Right atrium auricular region (tissue), 2 donors: ENCODE results near the gene KCP. TPM values are rescaled to one million over a fixed set of nuclear protein-coding genes. Genes with fewer than 3 reads are reported as not detected.

Experiments used
- DNase-seq: peaks from one replicate; pipeline ENCODE4 v3.0.0-alpha.2; 2019; ENCODE audit warnings: low spot score
- H3K27ac ChIP-seq, 2 donors: fragments of 200-600 bp; sonication (generic); 1 replicate in 1 of 2; 2 replicates in 1 of 2; pipeline ENCODE4 v1.5.1; 2016 to 2019
- H3K27me3 ChIP-seq, 2 donors: fragments of 200-600 bp; sonication (generic); one replicate each; pipeline versions ENCODE4 v1.5.1 to v1.6.0; 2017 to 2019
- H3K36me3 ChIP-seq: fragments of 200-600 bp; sonication (generic); one replicate; pipeline ENCODE4 v1.5.1; 2016
- H3K4me1 ChIP-seq, 2 donors: fragments of 200-600 bp; sonication (generic); one replicate each; pipeline versions ENCODE4 v1.5.1 to v1.6.0; 2017 to 2019
- H3K4me3 ChIP-seq, 2 donors: fragments of 200-600 bp; sonication (generic); 1 replicate in 1 of 2; 2 replicates in 1 of 2; pipeline ENCODE4 v1.5.1; 2017 to 2019; ENCODE audit warnings: mild to moderate bottlenecking in 1 of 2, moderate library complexity in 1 of 2
- H3K9me3 ChIP-seq, 2 donors: fragments of 200-600 bp; sonication (generic); one replicate each; pipeline ENCODE4 v1.5.1; 2019
- total RNA-seq, 2 donors: library from RNA; depleted of rRNA; stranded (reverse); fragments of >200 nt; gene quantifications; one replicate each; pipeline ENCODE4 v1.1.0, GENCODE V29; 2016
- TF ChIP-seq, protein P1 (sequence below), 2 donors: fragments of 200-600 bp; sonication (generic); IDR thresholded peaks; one replicate each; pipeline ENCODE4 v1.5.1; 2019; ENCODE audit warnings: antibody characterized with exemption in 2 of 2

Gene KCP
- total RNA-seq, 2 donors from 2014 or later = not detected

DNA sequence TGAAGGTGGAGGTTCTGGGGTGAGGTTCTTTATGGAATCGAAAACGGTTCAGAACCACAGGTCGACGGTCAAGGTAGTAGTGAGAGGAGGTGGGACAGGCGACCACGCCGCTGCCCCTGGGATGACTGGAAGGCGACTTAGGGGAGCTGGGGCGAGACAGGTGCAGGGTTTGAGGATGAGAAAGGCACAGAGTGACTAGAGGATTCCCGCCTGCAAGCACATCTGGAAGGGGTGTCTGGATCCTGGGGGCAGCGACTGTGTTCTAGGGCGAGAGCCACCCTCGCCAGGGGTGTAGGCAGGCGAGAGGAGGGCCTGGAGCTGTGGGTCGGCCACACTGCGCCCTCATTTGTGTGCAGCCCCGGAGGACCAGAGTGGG is 26.8 kb upstream of the KCP start:
- Histone ChIP-seq H3K27me3 (no peaks in the 10 kb centered on the region), H3K9me3 (no peaks in the 10 kb centered on the region), H3K27ac (no peak overlapping the region), H3K36me3 (no peaks in the 10 kb centered on the region), H3K4me1 (peaks cover 0 to 14% of the 10 kb centered on the region in 2 donors), H3K4me3 (peak overlapping the region; percentile 33 to 60)
- TF ChIP-seq, protein P1, sequence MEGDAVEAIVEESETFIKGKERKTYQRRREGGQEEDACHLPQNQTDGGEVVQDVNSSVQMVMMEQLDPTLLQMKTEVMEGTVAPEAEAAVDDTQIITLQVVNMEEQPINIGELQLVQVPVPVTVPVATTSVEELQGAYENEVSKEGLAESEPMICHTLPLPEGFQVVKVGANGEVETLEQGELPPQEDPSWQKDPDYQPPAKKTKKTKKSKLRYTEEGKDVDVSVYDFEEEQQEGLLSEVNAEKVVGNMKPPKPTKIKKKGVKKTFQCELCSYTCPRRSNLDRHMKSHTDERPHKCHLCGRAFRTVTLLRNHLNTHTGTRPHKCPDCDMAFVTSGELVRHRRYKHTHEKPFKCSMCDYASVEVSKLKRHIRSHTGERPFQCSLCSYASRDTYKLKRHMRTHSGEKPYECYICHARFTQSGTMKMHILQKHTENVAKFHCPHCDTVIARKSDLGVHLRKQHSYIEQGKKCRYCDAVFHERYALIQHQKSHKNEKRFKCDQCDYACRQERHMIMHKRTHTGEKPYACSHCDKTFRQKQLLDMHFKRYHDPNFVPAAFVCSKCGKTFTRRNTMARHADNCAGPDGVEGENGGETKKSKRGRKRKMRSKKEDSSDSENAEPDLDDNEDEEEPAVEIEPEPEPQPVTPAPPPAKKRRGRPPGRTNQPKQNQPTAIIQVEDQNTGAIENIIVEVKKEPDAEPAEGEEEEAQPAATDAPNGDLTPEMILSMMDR (IDR thresholded peaks at IDR 0.05) = no peak
- no peak for DNase-seq

DNA sequence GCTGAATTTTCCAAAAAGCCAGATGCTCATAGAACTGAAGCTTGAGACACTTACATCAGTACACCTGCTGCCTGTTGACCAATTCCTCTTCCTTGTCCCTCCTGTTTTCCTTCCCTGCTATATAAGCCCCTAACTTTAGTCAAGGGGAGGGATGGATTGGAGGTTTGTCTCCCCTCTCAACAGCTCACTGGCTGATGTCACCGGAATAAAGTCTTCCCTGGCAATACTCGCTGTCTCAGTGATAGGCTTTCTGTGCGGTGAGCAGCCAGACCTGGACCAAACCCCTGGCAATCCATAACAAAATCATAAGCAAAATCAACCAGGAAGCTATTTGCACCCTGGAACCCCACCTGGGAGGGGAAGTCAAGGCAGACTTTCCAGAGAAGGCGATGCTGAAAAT is 26.3 kb upstream of the KCP start:
- Histone ChIP-seq H3K9me3 (no peaks in the 10 kb centered on the region), H3K4me1 (peaks cover 0 to 14% of the 10 kb centered on the region in 2 donors), H3K36me3 (no peaks in the 10 kb centered on the region), H3K27ac (no peak overlapping the region), H3K4me3 (no peak overlapping the region), H3K27me3 (no peaks in the 10 kb centered on the region)
- DNase-seq = no peak
- TF ChIP-seq, protein P1 (IDR thresholded peaks at IDR 0.05) = no peak

DNA sequence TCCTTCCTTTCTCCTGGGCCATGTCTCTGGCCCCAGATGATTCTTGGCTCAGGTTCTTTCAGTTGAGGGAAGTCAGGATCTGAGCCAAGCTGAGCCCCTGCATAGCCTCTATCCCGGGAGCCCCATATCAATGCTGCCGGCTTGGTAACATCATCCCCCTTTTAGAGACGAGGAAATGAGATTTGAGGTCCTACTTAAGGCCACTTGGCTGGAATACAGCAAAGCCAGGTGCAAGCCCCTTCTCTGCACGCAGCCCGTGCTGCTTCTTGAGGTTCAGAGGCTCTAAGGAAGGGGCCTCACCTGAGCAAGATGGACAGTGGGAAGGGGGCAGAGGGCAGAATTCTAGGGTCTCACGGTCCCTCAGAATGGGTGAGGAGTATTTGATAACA is 24.8 kb upstream of the KCP start:
- no peak overlapping the region for H3K4me3 ChIP-seq
- H3K9me3 ChIP-seq = no peaks in the 10 kb centered on the region
- H3K27me3 ChIP-seq = no peaks in the 10 kb centered on the region
- H3K36me3 ChIP-seq = no peaks in the 10 kb centered on the region
- H3K4me1 ChIP-seq = peaks cover 0 to 14% of the 10 kb centered on the region in 2 donors
- TF ChIP-seq, protein P1 (IDR thresholded peaks at IDR 0.05) = no peak
- no peak for DNase-seq
- peak overlapping the region in 1 of 2 donors; percentile 1 for H3K27ac ChIP-seq

DNA sequence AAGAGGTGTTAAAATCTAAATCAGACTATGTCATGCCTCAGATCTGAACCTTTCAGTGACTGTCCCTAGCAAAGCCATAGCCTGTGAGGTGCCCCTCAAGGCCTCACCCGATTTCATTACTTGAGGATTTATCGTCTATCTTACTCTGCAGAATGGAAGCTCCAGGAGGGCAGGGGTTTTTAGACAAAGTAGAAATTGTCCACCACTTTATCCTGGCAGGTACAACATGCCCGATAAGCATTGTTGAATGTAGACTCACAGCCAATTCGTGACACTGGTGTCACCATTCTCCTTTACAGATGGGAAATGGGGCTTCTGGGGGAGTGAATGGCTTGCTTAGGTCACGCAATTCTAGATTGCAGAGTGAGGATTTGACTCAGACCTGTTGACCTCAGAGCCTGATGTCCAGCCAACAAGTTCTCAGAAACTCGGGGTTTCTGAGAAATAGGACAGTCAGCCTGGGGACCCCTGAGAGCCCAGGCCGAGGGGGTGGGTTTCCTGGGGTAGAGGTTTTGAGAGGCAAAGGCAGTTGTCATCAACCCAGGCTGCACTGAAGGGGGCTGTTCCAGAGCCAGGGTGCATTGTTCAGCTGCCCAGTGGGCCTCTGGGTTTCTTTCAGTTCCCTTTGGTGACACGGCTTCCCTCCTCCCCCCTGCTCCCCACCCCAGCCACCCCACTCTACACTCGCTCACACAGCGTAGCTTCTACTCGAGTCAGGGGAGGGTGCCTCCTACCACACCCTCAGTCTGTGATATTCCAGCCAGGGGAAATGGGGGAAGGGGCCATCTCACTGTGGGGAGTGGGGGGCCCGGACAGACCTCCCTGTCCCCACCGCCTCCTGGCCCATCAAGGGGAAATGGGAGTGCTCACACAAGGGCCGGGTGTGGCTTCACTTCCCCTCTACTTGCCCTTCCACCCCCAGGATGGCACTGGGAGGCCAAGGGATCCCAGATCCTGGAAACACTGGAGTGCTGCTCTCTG is 24.1 kb upstream of the KCP start:
- H3K9me3 ChIP-seq = no peaks in the 10 kb centered on the region
- H3K36me3 ChIP-seq = no peaks in the 10 kb centered on the region
- no peak overlapping the region for H3K4me3 ChIP-seq
- H3K4me1 ChIP-seq = peaks cover 0 to 14% of the 10 kb centered on the region in 2 donors
- H3K27ac ChIP-seq = peak overlapping the region in 1 of 2 donors; percentile 1
- H3K27me3 ChIP-seq = no peaks in the 10 kb centered on the region
- TF ChIP-seq, protein P1 (IDR thresholded peaks at IDR 0.05) = no peak
- no peak for DNase-seq

DNA sequence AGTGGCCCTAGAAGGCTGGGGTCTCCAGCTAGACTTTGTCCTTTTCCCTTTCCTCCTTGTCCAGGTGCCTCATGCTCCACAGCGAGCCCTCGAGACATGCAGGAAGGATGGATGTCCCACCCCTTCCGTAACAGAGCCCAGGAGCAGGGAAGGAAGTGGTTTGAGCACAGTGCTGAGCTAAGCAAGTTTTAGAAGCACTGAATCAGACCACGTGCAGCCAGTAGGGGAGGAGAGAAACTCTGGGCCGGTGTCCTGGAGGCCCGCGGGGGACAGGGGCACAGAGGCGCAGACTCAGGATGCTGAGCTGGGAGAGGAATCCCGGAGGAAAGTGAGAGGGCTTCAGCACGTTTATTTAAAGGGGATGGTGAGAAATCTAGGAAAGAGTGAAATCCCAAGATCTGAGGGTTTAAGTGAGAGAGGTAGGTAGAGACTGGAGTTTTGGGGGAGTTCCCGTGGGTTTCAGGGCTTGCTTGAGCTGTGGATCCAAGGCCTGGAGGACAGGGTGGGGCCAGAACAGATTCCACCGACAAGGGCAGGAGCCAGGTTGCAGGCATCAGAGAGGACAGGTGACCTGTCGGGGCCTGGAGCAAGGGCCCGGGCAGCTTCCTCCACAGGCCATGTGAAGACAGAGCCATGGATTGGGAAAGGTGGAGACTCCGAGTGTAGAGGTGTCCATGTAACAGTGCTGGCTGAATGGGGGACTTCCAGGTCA is 22.8 kb upstream of the KCP start:
- no peak for DNase-seq
- TF ChIP-seq, protein P1 (IDR thresholded peaks at IDR 0.05) = no peak
- H3K36me3 ChIP-seq = no peaks in the 10 kb centered on the region
- no peaks in the 10 kb centered on the region for H3K27me3 ChIP-seq
- H3K4me1 ChIP-seq = peaks cover 0 to 5% of the 10 kb centered on the region in 2 donors
- no peak overlapping the region for H3K27ac ChIP-seq
- H3K4me3 ChIP-seq = no peak overlapping the region
- no peaks in the 10 kb centered on the region for H3K9me3 ChIP-seq
